GM06990 (cell line): ENCODE data around the gene KLHL36.
"Not testable (repeated sequence)": the region's sequence is repeated elsewhere in the genome, so short reads cannot be mapped to it uniquely, and the experiment has no call there.

Experiments
- DNase-seq: peaks from one replicate; pipeline ENCODE4 v3.0.0-alpha.2; 2011; ENCODE audit not compliant: insufficient read length; ENCODE audit errors: extremely low read depth
- H3K27me3 ChIP-seq: replicated peaks from 2 replicates; pipeline ENCODE4 v1.6.0; 2011; ENCODE audit warnings: low read length; ENCODE audit not compliant: control insufficient read depth, insufficient read depth
- H3K36me3 ChIP-seq: 2 replicates; pipeline ENCODE4 v1.5.1; 2011; ENCODE audit warnings: low read length; ENCODE audit not compliant: control insufficient read depth, insufficient read depth
- H3K4me3 ChIP-seq: replicated peaks from 2 replicates; pipeline ENCODE4 v1.5.1; 2011; ENCODE audit warnings: low read depth, mild to moderate bottlenecking, control low read depth, low read length
- TF ChIP-seq, protein P1 (sequence below): IDR thresholded peaks from 2 replicates; pipeline ENCODE4 v1.5.1; 2011; ENCODE audit warnings: low read length, control low read depth, mild to moderate bottlenecking, inconsistent platforms; ENCODE audit not compliant: insufficient read depth, poor library complexity, severe bottlenecking

The KLHL36 gene

DNA sequence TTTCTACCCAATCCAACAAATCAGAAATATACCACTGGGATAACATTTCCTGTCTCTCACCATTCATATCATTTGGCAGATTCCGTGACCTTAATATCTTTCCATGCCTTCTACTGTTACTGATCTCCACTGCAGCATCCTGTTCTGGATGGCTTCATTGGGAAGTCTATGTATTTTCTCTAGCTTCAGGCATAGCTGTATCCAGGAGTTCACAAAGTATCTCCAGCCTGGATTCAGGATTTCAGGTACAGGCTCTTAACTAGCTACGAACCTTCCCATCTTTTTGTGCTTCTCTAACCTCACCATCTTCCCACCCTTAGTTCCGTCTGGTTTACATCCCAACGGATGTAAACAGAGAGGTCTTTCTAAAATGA lies 36.3 kb downstream of the KLHL36 start:
- no peak overlapping the region for H3K4me3 ChIP-seq
- no peak for DNase-seq
- H3K27me3 ChIP-seq: no peaks in the 10 kb centered on the region
- TF ChIP-seq, protein P1, sequence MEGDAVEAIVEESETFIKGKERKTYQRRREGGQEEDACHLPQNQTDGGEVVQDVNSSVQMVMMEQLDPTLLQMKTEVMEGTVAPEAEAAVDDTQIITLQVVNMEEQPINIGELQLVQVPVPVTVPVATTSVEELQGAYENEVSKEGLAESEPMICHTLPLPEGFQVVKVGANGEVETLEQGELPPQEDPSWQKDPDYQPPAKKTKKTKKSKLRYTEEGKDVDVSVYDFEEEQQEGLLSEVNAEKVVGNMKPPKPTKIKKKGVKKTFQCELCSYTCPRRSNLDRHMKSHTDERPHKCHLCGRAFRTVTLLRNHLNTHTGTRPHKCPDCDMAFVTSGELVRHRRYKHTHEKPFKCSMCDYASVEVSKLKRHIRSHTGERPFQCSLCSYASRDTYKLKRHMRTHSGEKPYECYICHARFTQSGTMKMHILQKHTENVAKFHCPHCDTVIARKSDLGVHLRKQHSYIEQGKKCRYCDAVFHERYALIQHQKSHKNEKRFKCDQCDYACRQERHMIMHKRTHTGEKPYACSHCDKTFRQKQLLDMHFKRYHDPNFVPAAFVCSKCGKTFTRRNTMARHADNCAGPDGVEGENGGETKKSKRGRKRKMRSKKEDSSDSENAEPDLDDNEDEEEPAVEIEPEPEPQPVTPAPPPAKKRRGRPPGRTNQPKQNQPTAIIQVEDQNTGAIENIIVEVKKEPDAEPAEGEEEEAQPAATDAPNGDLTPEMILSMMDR: no peak
- no peaks in the 10 kb centered on the region for H3K36me3 ChIP-seq

DNA sequence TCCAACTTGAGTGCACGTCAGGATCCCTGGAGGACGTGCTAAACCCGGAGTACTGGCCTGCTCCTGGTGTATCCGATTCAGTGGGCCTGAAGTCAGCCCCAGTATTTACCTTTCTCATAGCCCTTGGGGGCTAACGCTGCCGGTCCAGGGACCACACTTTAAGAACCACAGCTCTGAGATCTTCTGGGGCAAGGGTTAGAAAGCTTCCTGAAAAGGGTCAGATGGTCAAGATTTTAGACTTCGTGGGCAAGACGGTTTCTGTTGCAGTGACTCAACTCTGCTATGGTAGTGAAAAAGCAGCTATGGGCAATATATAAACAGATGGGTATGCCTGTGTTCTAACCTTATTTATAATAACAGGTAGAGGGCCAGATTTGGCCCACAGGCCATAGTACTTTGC lies 36.9 kb downstream of the KLHL36 start:
- TF ChIP-seq, protein P1: no peak
- Histone ChIP-seq H3K36me3 (no peaks in the 10 kb centered on the region), H3K4me3 (no peak overlapping the region), H3K27me3 (no peaks in the 10 kb centered on the region)
- no peak for DNase-seq

DNA sequence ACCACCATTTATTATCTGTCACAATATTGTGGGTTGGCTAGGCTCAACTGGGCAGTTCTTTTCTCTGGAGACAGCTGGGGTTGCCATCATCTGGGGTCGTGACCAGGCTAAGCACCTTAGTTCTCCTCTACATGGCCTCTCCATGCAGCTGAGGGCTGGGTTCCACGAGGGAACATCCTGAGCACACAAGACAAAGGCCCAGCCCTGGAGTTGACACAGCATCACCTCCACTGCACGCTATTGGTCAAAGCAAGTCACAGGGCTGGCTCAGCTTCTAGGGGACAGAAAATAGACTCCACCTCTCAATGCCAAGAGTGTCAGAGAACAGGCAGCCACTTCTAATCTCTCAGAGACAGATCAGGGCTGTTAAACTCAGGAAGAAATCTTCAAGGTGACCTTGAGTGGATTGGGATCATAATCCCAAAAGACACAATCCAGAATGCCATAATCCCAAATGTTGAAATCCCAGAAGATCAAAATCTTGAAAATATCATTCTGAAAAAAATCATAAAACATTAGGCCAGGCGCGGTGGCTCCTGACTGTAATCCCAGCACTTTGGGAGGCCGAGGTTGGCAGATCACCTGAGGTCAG lies 38.5 kb downstream of the KLHL36 start:
- TF ChIP-seq, protein P1: no peak
- Histone ChIP-seq H3K36me3 (no peaks in the 10 kb centered on the region), H3K4me3 (no peak overlapping the region), H3K27me3 (no peaks in the 10 kb centered on the region)
- DNase-seq: no peak

DNA sequence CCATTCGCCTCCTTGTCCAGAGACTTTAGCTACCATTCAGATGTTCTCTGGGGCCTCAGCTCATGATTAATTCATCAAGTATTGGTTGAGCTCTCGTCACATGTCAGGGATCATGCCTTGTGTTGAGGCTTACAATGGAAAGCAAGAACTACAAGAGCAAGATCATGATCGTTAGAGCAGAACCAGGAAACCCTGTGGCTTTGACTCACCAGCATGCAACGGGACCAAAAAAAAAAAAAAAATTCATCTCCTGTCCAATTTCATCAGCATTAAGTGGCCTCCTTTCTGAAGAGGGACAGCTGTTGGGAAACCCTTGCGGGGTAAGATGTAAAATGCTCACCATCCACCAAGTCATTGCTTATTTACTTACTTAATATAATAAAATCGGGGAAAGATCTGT lies 39.4 kb downstream of the KLHL36 start:
- DNase-seq: peak; percentile 64
- Histone ChIP-seq H3K27me3 (no peaks in the 10 kb centered on the region), H3K4me3 (no peak overlapping the region), H3K36me3 (no peaks in the 10 kb centered on the region)
- TF ChIP-seq, protein P1: no peak

DNA sequence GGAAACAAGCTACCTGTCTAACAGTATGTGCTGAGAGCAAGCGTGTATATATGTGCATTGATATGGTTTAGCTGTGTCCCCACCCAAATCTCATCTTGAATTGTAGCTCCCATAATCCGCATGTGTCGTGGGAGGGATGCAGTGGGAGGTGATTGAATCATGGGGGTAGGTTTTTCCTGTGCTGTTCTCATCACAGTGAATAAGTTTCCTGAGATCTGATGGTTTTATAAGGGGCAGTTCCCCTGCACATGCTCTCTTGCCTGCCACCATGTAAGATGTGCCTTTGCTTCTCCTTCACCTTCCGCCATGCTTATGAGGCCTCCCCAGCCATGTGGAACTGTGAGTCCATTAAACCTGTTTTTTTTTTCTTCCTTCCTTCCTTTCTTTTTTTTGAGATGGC lies 39.9 kb downstream of the KLHL36 start:
- H3K27me3 ChIP-seq, H3K4me3 ChIP-seq, DNase-seq, H3K36me3 ChIP-seq: not testable (repeated sequence)

DNA sequence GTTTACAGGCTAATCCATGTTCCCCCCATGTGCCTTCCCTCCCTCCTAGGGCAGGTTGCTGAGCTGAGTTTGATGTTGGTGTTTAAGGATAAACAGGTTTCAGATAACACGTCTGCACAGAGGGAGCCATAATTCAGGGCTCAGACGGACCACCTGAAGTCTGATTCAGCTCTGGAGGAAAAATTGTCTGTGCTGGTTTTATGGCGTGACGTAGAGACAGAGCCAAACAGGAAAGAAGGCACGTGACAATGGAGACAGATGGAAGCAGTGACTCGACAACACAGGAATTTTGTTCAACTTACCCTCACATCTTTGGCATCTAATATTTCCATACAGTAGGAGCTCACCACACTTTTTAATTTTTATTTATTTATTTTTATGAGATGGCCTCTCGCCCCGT lies 40.8 kb downstream of the KLHL36 start:
- DNase-seq: no peak
- Histone ChIP-seq H3K4me3 (no peak overlapping the region), H3K36me3 (no peaks in the 10 kb centered on the region), H3K27me3 (no peaks in the 10 kb centered on the region)
- TF ChIP-seq, protein P1: no peak
